ENCODE data around the gene MYO18B.

GRCh38 chr22:25710501-25710900 lies 31.5 kb upstream of the MYO18B start:
- TF ChIP-seq CTCF (IDR thresholded peaks at IDR 0.05; ENCODE audit: insufficient read depth, low read depth, low read length) (no peak), EZH2 (IDR thresholded peaks at IDR 0.05; ENCODE audit: insufficient read depth, low read length) (no peak)

All from astrocyte (in vitro differentiated cells and primary cell).